Heart right ventricle (tissue), 16 donors: Measurements from ENCODE around the gene TUG1. TPM values are rescaled to one million over a fixed set of nuclear protein-coding genes. Genes with fewer than 3 reads are reported as not detected.

ENCODE experiments used
- ATAC-seq, 8 donors: fragments of 200-7000 bp; cut with Tn5 transposase; one replicate each; pipeline ENCODE4 v1.9.1; 2020; ENCODE audit warnings: mild to moderate bottlenecking in 8 of 8, moderate library complexity in 8 of 8, moderate number of reproducible peaks in 1 of 8
- DNase-seq, 2 donors: peaks; one replicate each; pipeline ENCODE4 v3.0.0-alpha.2; 2020
- H3K27ac ChIP-seq, 10 donors: fragments of 200-600 bp; sonication (generic) in 2 of 10; one replicate each; pipeline versions ENCODE4 v1.5.0 to v1.8.0; 2020 to 2022; ENCODE audit warnings: mild to moderate bottlenecking in 3 of 10
- H3K27me3 ChIP-seq, 7 donors: fragments of 200-600 bp; one replicate each; pipeline ENCODE4 v1.8.0; 2021 to 2022; ENCODE audit warnings: mild to moderate bottlenecking in 2 of 7
- H3K36me3 ChIP-seq, 9 donors: fragments of 200-600 bp; sonication (generic) in 1 of 9; one replicate each; pipeline versions ENCODE4 v1.5.0 to v1.8.0; 2020 to 2022; ENCODE audit warnings: mild to moderate bottlenecking in 2 of 9
- H3K4me1 ChIP-seq, 9 donors: fragments of 200-600 bp; sonication (generic) in 1 of 9; one replicate each; pipeline versions ENCODE4 v1.5.0 to v1.8.0; 2020 to 2022; ENCODE audit warnings: mild to moderate bottlenecking in 4 of 9
- H3K4me3 ChIP-seq, 10 donors: fragments of 200-600 bp; sonication (generic) in 2 of 10; one replicate each; pipeline versions ENCODE4 v1.5.0 to v1.8.0; 2020 to 2022; ENCODE audit warnings: mild to moderate bottlenecking in 7 of 10, moderate library complexity in 2 of 10
- H3K9me3 ChIP-seq, 11 donors: fragments of 200-600 bp in 10 of 11; sonication (generic) in 2 of 11; one replicate each; pipeline versions ENCODE4 v1.5.0 to v1.8.0; 2013 to 2022; ENCODE audit warnings: mild to moderate bottlenecking in 2 of 11, control low read depth in 1 of 11, moderate library complexity in 1 of 11
- WGBS, 2 donors: extraction: QIAGEN DNeasy Blood & Tissue Kit; methylation state at CpG; one replicate each; pipeline ENCODE4 v1.1.7; 2013; ENCODE audit warnings: inconsistent platforms in 1 of 2; 5-methylcytosine and 5-hydroxymethylcytosine counted together
- intact Hi-C, 10 donors: fragments of 100-400 bp; cut with DNase I; formaldehyde crosslinking; loops; one replicate each; pipeline versions ENCODE4 v1.11.1 to v1.14.2; 2022
- polyA plus RNA-seq, 2 donors: library from polyadenylated mRNA; stranded (reverse); fragments of 200-250 nt; gene quantifications; one replicate each; pipeline ENCODE4 v1.2.3, GENCODE V29; 2013
- total RNA-seq, 10 donors: library from RNA; stranded (reverse); fragmentation: NEBNext Ultra II Directional in 3 of 10; extraction: Animal tissue kit (Norgen Biotek cat#: 25700) in 3 of 10; gene quantifications; one replicate each; pipeline versions ENCODE4 v1.2.1 to v1.2.4, GENCODE V29; 2021 to 2023
- TF ChIP-seq, protein P1 (sequence below), 9 donors: fragments of 200-600 bp; sonication (generic) in 2 of 9; IDR thresholded peaks; one replicate each; pipeline versions ENCODE4 v1.5.0 to v1.8.0; 2021 to 2022; ENCODE audit warnings: antibody characterized with exemption in 9 of 9, mild to moderate bottlenecking in 5 of 9, moderate library complexity in 1 of 9
- donor health status: Arrhythmogenic right ventricular cardiomyopathy.
- donor health status: ischemic (EF 13 %, LVEDD 7.1; RV severe dilation, severe dysfunction).
- donor health status: healthy with polysubstance abuse.
- donor health status: DM: no; HTN: yes; CAD: no.
- donor health status: DM: no; HTN: no; CAD: no.
- donor health status: ischemic (EF 25% LVEDD 6.9; RV normal size, moderate dysfunction).
- donor health status: ischemic (EF 25% LVEDD 5.7; RV mildly dilated, moderate dysfunction).
- donor health status: healthy.
- donor health status: DM: yes; HTN: yes; CAD: no.
- donor health status: Ischemic cardiomyopathy.
- donor health status: ischemic (EF 35%, LVEDD 5.7; RV mildly dilated, moderate dysfunction).
- donor health status: nonischemic (EF 11% LVEDD 7.7; RV severe dilation, severe dysfunction).
- donor health status: DM: yes; HTN: yes; CAD: no.
- donor health status: PGD.
- donor health status: ischemic (EF 29% LVEDD 5.4; RV normal size, mild dysfunction).
- donor health status: nonischemic (EF 23%, LVEDD 6.1; RV moderate dilation, normal function).

Gene TUG1
- total and polyA plus RNA-seq, 12 donors: 18.6 to 48.4 (median 42.2) TPM

DNA sequence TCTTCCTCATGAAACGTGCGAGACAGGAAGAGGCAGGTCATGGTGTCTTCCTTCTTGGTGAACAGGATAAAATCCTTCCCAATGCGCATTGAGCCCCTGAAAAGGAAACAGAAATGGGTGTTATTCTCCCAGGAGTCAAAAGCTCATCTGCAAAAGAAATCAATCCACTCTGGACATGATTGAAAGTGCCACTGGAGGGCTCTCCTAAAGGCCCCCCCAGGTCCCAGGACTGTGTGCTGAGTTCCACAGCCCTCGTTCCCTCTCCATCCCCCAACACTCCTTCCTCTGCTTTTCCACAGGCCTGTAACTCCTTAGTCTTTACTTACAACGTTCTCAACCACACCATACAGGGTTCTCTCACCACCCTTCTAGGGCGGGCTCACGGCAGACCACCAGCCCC, 22.7 kb upstream of the TUG1 start:
- H3K36me3 ChIP-seq: peaks cover 0 to 92% (median 55%) of the 10 kb centered on the region in 9 donors
- H3K27ac ChIP-seq: peak overlapping the region in 7 of 10 donors; percentile 28 to 71 (median 57)
- DNase-seq (no peak), ATAC-seq (peak in 3 of 8 donors; percentile 9 to 33 (median 23))
- intact Hi-C loops: loop anchor here (2.0 to 10.0 kb wide), 7 partner anchors 141 to 288 kb away; partner anchors contain the start of gene PLA2G3 (in 2 of the 10)
- H3K4me1 ChIP-seq: peaks cover 5 to 30% (median 21%) of the 10 kb centered on the region in 9 donors
- WGBS, 2 donors: 58 to 68% methylated on average over 7 of the region's 7 CpGs
- TF ChIP-seq, protein P1, sequence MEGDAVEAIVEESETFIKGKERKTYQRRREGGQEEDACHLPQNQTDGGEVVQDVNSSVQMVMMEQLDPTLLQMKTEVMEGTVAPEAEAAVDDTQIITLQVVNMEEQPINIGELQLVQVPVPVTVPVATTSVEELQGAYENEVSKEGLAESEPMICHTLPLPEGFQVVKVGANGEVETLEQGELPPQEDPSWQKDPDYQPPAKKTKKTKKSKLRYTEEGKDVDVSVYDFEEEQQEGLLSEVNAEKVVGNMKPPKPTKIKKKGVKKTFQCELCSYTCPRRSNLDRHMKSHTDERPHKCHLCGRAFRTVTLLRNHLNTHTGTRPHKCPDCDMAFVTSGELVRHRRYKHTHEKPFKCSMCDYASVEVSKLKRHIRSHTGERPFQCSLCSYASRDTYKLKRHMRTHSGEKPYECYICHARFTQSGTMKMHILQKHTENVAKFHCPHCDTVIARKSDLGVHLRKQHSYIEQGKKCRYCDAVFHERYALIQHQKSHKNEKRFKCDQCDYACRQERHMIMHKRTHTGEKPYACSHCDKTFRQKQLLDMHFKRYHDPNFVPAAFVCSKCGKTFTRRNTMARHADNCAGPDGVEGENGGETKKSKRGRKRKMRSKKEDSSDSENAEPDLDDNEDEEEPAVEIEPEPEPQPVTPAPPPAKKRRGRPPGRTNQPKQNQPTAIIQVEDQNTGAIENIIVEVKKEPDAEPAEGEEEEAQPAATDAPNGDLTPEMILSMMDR (IDR thresholded peaks at IDR 0.05): no peak
- H3K9me3 ChIP-seq: no peaks in the 10 kb centered on the region
- H3K4me3 ChIP-seq: no peak overlapping the region
- no peaks in the 10 kb centered on the region for H3K27me3 ChIP-seq

- peak; percentile 27 to 38 for DNase-seq
Measured at GRCh38 chr22:30947173-30947815, 21.8 kb upstream of the TUG1 start.

DNA sequence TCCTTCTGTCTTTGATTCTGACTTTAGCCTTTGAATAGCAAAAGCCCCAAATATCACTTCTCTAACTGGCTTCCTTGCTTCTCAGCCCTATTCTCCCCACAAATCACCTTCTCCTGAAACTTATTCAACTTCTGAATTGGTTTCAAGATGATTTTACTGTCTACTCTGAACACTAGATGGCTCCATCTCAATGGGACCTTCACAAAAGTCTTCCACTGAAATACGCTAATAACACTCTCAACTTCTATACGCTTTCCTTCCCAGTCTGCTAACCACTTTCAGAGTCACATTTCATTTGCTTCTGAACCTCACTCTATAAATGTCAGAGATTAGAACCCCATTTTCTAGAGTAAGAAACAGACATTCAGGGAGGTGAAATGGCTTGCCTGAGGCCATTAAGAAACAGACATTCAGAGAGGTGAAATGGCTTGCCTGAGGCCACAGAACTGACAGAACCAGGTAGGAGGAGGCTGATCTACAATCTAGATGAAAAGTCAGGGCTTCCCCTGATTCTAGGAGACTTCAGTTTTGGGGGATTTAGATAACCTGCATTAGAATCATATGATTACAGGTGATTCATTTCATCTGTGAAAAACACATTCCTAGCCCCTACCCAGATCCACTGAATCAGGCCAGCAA, 21.1 kb upstream of the TUG1 start:
- Histone ChIP-seq H3K27ac (peak overlapping the region in 8 of 10 donors; percentile 28 to 71 (median 56)), H3K4me1 (peaks cover 5 to 30% (median 21%) of the 10 kb centered on the region in 9 donors), H3K9me3 (no peaks in the 10 kb centered on the region), H3K27me3 (no peaks in the 10 kb centered on the region), H3K36me3 (peaks cover 0 to 88% (median 40%) of the 10 kb centered on the region in 9 donors), H3K4me3 (no peak overlapping the region)
- DNase-seq: peak in 1 of 2 donors; percentile 20
- WGBS, 2 donors: 11% methylated on average over 2 of the region's 2 CpGs
- TF ChIP-seq, protein P1 (IDR thresholded peaks at IDR 0.05): peak; percentile 39 to 82 (median 67)
- peak in 7 of 8 donors; percentile 65 to 87 (median 77) for ATAC-seq
- intact Hi-C loops: loop anchor here (1.0 to 10.0 kb wide), 12 partner anchors 133 to 287 kb away; partner anchors contain the start of genes PLA2G3 (in 2 of the 10) and SMTN (in 1 of the 10)

More at GRCh38 chr22:30947173-30947815, 21.8 kb upstream of the TUG1 start:
- Histone ChIP-seq H3K4me3 (no peak overlapping the region), H3K27ac (peak overlapping the region in 8 of 10 donors; percentile 28 to 71 (median 56)), H3K36me3 (peaks cover 0 to 88% (median 46%) of the 10 kb centered on the region in 9 donors), H3K4me1 (peaks cover 5 to 30% (median 21%) of the 10 kb centered on the region in 9 donors), H3K27me3 (no peaks in the 10 kb centered on the region), H3K9me3 (no peaks in the 10 kb centered on the region)
- TF ChIP-seq, protein P1 (IDR thresholded peaks at IDR 0.05): peak in 2 of 9 donors; percentile 3 to 12
- intact Hi-C loops: loop anchor here (1.0 to 10.0 kb wide), 9 partner anchors 134 to 288 kb away; partner anchors contain the start of genes PLA2G3 (in 2 of the 10) and SMTN (in 1 of the 10)
- 41 to 51% methylated on average over 5 of the region's 5 CpGs for WGBS, 2 donors
- peak; percentile 58 to 79 (median 72) for ATAC-seq

- ATAC-seq (no peak), DNase-seq (no peak)
- intact Hi-C loops: loop anchor here (1.0 to 10.0 kb wide), 11 partner anchors 134 to 286 kb away; partner anchors contain the start of gene PLA2G3 (in 2 of the 10)
- no peak overlapping the region for H3K4me3 ChIP-seq
- H3K27ac ChIP-seq: no peak overlapping the region
- 65 to 74% methylated on average over 3 of the region's 3 CpGs for WGBS, 2 donors
- peaks cover 5 to 30% (median 21%) of the 10 kb centered on the region in 9 donors for H3K4me1 ChIP-seq
- H3K27me3 ChIP-seq: no peaks in the 10 kb centered on the region
- TF ChIP-seq, protein P1 (IDR thresholded peaks at IDR 0.05): no peak
- H3K9me3 ChIP-seq: no peaks in the 10 kb centered on the region
- H3K36me3 ChIP-seq: peaks cover 0 to 88% (median 34%) of the 10 kb centered on the region in 9 donors
Measured at GRCh38 chr22:30948930-30949342, 20.1 kb upstream of the TUG1 start.
